Smooth muscle cell (in vitro differentiated cells): ENCODE results near the gene MLIP. TPM values are rescaled to one million over a fixed set of nuclear protein-coding genes. Genes with fewer than 3 reads are reported as not detected.

Source experiments
- DNase-seq: peaks from one replicate; lab custom pipeline; 2025; ENCODE audit not compliant: unreplicated experiment; lab: John Stamatoyannopoulos, UW
- H2AFZ ChIP-seq: fragments of 200-600 bp; sonication (generic); 2 replicates; pipeline ENCODE4 v1.6.0; 2016; ENCODE audit warnings: antibody characterized with exemption, low read depth, mild to moderate bottlenecking
- H3F3A ChIP-seq: fragments of 200-600 bp; sonication (generic); 2 replicates; pipeline ENCODE4 v1.6.0; 2017; ENCODE audit warnings: antibody characterized with exemption, low read depth
- H3K27ac ChIP-seq: fragments of 200-600 bp; sonication (generic); 2 replicates; pipeline ENCODE4 v1.5.1; 2016; ENCODE audit warnings: low read depth, mild to moderate bottlenecking
- H3K27me3 ChIP-seq: fragments of 200-600 bp; sonication (generic); 2 replicates; pipeline ENCODE4 v1.6.1; 2016; ENCODE audit warnings: low read depth, mild to moderate bottlenecking
- H3K36me3 ChIP-seq: fragments of 200-600 bp; sonication (generic); 2 replicates; pipeline ENCODE4 v1.5.1; 2016; ENCODE audit warnings: low read depth
- H3K4me1 ChIP-seq: fragments of 200-600 bp; sonication (generic); 2 replicates; pipeline ENCODE4 v1.5.1; 2016; ENCODE audit warnings: low read depth
- H3K4me2 ChIP-seq: fragments of 200-600 bp; sonication (generic); 2 replicates; pipeline ENCODE4 v1.6.0; 2016; ENCODE audit warnings: mild to moderate bottlenecking
- H3K4me3 ChIP-seq: fragments of 200-600 bp; sonication (generic); 2 replicates; pipeline ENCODE4 v1.5.1; 2016; ENCODE audit warnings: mild to moderate bottlenecking
- H3K79me2 ChIP-seq: fragments of 200-600 bp; sonication (generic); 2 replicates; pipeline ENCODE4 v1.6.0; 2016; ENCODE audit warnings: low read depth, mild to moderate bottlenecking
- H3K9ac ChIP-seq: fragments of 200-600 bp; sonication (generic); 2 replicates; pipeline ENCODE4 v1.6.0; 2016; ENCODE audit warnings: low read depth
- H3K9me3 ChIP-seq: fragments of 200-600 bp; sonication (generic); replicated peaks from 2 replicates; pipeline ENCODE4 v1.5.1; 2016; ENCODE audit warnings: low read depth
- H4K20me1 ChIP-seq: fragments of 200-600 bp; sonication (generic); 2 replicates; pipeline ENCODE4 v1.6.0; 2016; ENCODE audit warnings: low read depth
- CTCF ChIP-seq: fragments of 200-600 bp; sonication (generic); IDR thresholded peaks from 2 replicates; pipeline ENCODE4 v1.5.1; 2017; ENCODE audit warnings: borderline replicate concordance, mild to moderate bottlenecking, antibody characterized with exemption; ENCODE audit not compliant: insufficient read depth, poor library complexity, severe bottlenecking
- WGBS: methylation state at CpG from one replicate; pipeline ENCODE4 v1.1.7; 2016; ENCODE audit warnings: low lambda C conversion rate; 5-methylcytosine and 5-hydroxymethylcytosine counted together
- polyA plus RNA-seq: library from polyadenylated mRNA; unstranded; fragments of >200 nt; fragmentation: Nextera tagmentation; extraction: Ambion mirVana; gene quantifications from 2 replicates; pipeline ENCODE4 v1.2.1, GENCODE V29; 2016
- total RNA-seq: library from RNA; depleted of rRNA; stranded (reverse); fragments of >200 nt; gene quantifications from 2 replicates; pipeline ENCODE4 v1.2.3, GENCODE V29; 2014

The MLIP gene
- total and polyA plus RNA-seq, 2 experiments from 2014 or later = not detected

GRCh38 chr6:54109586-54109985 is 1.7 kb upstream of the MLIP start:
- Histone ChIP-seq H3K4me1 (peaks cover 12% of the 10 kb centered on the region), H3K27ac (no peak overlapping the region), H3K36me3 (no peaks in the 10 kb centered on the region), H3K4me3 (no peak overlapping the region), H2AFZ (no peak overlapping the region), H4K20me1 (no peaks in the 10 kb centered on the region), H3K4me2 (no peak overlapping the region), H3K9ac (no peak overlapping the region), H3K79me2 (no peaks in the 10 kb centered on the region), H3F3A (no peaks in the 10 kb centered on the region), H3K9me3 (no peaks in the 10 kb centered on the region), H3K27me3 (no peaks in the 10 kb centered on the region)
- WGBS = 98% methylated on average over 2 of the region's 3 CpGs
- DNase-seq = no peak
- no peak for TF ChIP-seq CTCF

DNA sequence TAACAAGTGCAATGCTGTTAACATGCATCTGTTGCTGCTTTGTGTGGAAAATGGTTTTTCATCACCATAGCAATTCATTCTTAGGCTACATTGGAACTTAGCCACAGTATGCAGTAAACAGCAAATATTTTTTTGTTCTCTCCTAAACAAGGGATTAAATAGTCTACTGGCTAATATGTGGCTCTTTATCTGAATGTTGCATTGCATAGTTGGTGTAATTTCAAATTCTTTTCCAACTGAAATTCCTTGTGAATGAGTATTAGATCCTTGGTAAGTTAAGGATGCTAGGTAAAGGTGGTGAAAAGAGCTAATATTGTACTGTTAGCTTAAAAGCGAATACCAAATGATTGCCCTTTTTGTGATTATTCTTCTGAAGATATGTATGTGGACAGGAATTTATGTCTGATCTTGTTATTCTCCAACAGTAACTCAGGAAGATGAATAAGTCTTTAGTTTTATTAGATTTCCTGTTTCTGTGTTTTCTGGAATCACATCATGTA is 958 bp downstream of the MLIP start:
- no peak for DNase-seq
- Histone ChIP-seq H3K9ac (no peak overlapping the region), H3K4me3 (no peak overlapping the region), H3K36me3 (no peaks in the 10 kb centered on the region), H3K4me2 (peak overlapping the region; percentile 46), H3K27me3 (no peaks in the 10 kb centered on the region), H3K27ac (no peak overlapping the region), H3K9me3 (no peaks in the 10 kb centered on the region), H2AFZ (no peak overlapping the region), H3K79me2 (no peaks in the 10 kb centered on the region), H3K4me1 (peaks cover 12% of the 10 kb centered on the region), H4K20me1 (no peaks in the 10 kb centered on the region), H3F3A (no peaks in the 10 kb centered on the region)
- no peak for TF ChIP-seq CTCF
- WGBS = 90% methylated on average over 1 of the region's 1 CpG

GRCh38 chr6:54114991-54115390 is 3.7 kb downstream of the MLIP start:
- Histone ChIP-seq H4K20me1 (no peaks in the 10 kb centered on the region), H3K79me2 (no peaks in the 10 kb centered on the region), H3K27me3 (no peaks in the 10 kb centered on the region), H3K36me3 (no peaks in the 10 kb centered on the region), H3K4me1 (peaks cover 12% of the 10 kb centered on the region), H3K9ac (no peak overlapping the region), H2AFZ (no peak overlapping the region), H3F3A (no peaks in the 10 kb centered on the region), H3K9me3 (no peaks in the 10 kb centered on the region), H3K27ac (no peak overlapping the region), H3K4me2 (no peak overlapping the region), H3K4me3 (no peak overlapping the region)
- WGBS = 100% methylated on average over 1 of the region's 1 CpG
- DNase-seq = no peak
- TF ChIP-seq CTCF = no peak

- Histone ChIP-seq H3K36me3 (no peaks in the 10 kb centered on the region), H3K27ac (no peak overlapping the region), H4K20me1 (no peaks in the 10 kb centered on the region), H3K4me1 (peaks cover 12% of the 10 kb centered on the region), H3K27me3 (no peaks in the 10 kb centered on the region), H3K79me2 (no peaks in the 10 kb centered on the region), H3F3A (no peaks in the 10 kb centered on the region), H2AFZ (no peak overlapping the region), H3K4me2 (no peak overlapping the region), H3K9ac (no peak overlapping the region), H3K9me3 (no peaks in the 10 kb centered on the region), H3K4me3 (no peak overlapping the region)
- WGBS = 85% methylated on average over 1 of the region's 1 CpG
- no peak for DNase-seq
- no peak for TF ChIP-seq CTCF
Measured at GRCh38 chr6:54115966-54116365, 4.7 kb downstream of the MLIP start.
